K562 (cell line): Measurements from ENCODE around the gene HHIPL1.

Experiments
- BMI1 ChIP-seq: fragments of 150-350 bp; IDR thresholded peaks from 2 replicates; pipeline ENCODE4 v1.6.1; 2014; ENCODE audit warnings: low read length
- DNMT1 ChIP-seq: fragments of 450-650 bp; IDR thresholded peaks from 2 replicates; pipeline ENCODE4 v1.6.1; 2016; ENCODE audit warnings: antibody characterized with exemption, mild to moderate bottlenecking
- PHTF2 ChIP-seq: fragments of 250-450 bp; sonication (Bioruptor Pico); IDR thresholded peaks from 2 replicates; pipeline ENCODE4 v1.5.0; 2021; ENCODE audit warnings: mild to moderate bottlenecking
- RCOR1 ChIP-seq, 2 experiments: IDR thresholded peaks; 2 replicates each; pipeline ENCODE4 v1.6.1; 2012; ENCODE audit warnings: low read depth in 2 of 2, low read length in 2 of 2, borderline replicate concordance in 1 of 2, improper control_type of control experiment in 1 of 2
- XRCC5 ChIP-seq: fragments of 200-400 bp; formaldehyde crosslinking; IDR thresholded peaks from 2 replicates; pipeline ENCODE4 v1.6.1; 2017; ENCODE audit warnings: low read depth, mild to moderate bottlenecking, low read length
- TF ChIP-seq, protein P1 (sequence below): sonication (generic); IDR thresholded peaks from 2 replicates; pipeline ENCODE4 v1.6.1; 2016
- TF ChIP-seq, protein P2 (sequence below): fragments of 450-650 bp; formaldehyde crosslinking; IDR thresholded peaks from 2 replicates; pipeline ENCODE4 v1.4.0; 2020; ENCODE audit warnings: mild to moderate bottlenecking, mixed read lengths
- TF ChIP-seq, protein P3 (sequence below), 3 experiments: IDR thresholded peaks in 2 of 3; conservative IDR thresholded peaks in 1 of 3; 2 replicates each; pipeline ENCODE4 v1.5.1; 2011 to 2012; ENCODE audit warnings: low read length in 3 of 3, mild to moderate bottlenecking in 3 of 3, control low read depth in 2 of 3, improper control_type of control experiment in 1 of 3, inconsistent platforms in 1 of 3, low read depth in 1 of 3, mixed read lengths in 1 of 3, moderate library complexity in 1 of 3; ENCODE audit not compliant: insufficient read depth in 2 of 3
- TF ChIP-seq, protein P4 (sequence below): sonication (generic); formaldehyde crosslinking; IDR thresholded peaks from 2 replicates; pipeline ENCODE4 v1.8.0; 2022; ENCODE audit warnings: missing genetic modification reagents, mild to moderate bottlenecking, borderline replicate concordance
- TF ChIP-seq, protein P5 (sequence below): sonication (generic); formaldehyde crosslinking; IDR thresholded peaks from 2 replicates; pipeline ENCODE4 v1.8.0; 2022; ENCODE audit warnings: mild to moderate bottlenecking, missing genetic modification reagents
- TF ChIP-seq, protein P6 (sequence below): fragments of 450-650 bp; IDR thresholded peaks from 2 replicates; pipeline ENCODE4 v1.6.1; 2016; ENCODE audit warnings: antibody characterized with exemption

DNA sequence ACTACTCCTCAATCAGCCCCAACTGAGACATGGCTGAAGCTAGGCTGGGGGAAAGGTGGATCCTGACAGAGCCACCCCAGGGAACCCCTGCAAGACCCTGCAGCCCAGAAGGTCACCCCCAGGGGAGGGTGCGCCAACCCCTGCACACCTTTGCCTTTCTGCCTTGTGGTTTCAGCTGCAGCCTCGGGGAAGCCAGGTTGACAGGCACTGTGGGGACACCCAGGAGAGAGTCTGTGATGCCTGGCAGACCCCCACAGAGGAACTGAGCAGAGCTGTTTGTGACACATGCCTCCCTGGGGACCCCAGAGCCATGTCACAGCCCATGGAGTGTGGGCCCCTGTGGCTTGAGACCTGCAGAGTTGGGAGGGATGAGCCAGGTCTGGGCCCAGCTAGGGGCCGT is 11.8 kb upstream of the HHIPL1 start:
- TF ChIP-seq, protein P1, sequence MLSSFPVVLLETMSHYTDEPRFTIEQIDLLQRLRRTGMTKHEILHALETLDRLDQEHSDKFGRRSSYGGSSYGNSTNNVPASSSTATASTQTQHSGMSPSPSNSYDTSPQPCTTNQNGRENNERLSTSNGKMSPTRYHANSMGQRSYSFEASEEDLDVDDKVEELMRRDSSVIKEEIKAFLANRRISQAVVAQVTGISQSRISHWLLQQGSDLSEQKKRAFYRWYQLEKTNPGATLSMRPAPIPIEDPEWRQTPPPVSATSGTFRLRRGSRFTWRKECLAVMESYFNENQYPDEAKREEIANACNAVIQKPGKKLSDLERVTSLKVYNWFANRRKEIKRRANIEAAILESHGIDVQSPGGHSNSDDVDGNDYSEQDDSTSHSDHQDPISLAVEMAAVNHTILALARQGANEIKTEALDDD: no peak
- TF ChIP-seq, protein P2, sequence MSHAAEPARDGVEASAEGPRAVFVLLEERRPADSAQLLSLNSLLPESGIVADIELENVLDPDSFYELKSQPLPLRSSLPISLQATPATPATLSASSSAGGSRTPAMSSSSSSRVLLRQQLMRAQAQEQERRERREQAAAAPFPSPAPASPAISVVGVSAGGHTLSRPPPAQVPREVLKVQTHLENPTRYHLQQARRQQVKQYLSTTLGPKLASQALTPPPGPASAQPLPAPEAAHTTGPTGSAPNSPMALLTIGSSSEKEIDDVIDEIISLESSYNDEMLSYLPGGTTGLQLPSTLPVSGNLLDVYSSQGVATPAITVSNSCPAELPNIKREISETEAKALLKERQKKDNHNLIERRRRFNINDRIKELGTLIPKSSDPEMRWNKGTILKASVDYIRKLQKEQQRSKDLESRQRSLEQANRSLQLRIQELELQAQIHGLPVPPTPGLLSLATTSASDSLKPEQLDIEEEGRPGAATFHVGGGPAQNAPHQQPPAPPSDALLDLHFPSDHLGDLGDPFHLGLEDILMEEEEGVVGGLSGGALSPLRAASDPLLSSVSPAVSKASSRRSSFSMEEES: no peak
- TF ChIP-seq BMI1 (no peak), XRCC5 (no peak), PHTF2 (CRISPR knock-in tag) (no peak), DNMT1 (no peak), RCOR1 (IDR thresholded peaks at IDR 0.05; ENCODE audit: borderline replicate concordance in 1 of 2, low read depth in 2 of 2, low read length in 2 of 2) (no peak)
- TF ChIP-seq, protein P3, sequence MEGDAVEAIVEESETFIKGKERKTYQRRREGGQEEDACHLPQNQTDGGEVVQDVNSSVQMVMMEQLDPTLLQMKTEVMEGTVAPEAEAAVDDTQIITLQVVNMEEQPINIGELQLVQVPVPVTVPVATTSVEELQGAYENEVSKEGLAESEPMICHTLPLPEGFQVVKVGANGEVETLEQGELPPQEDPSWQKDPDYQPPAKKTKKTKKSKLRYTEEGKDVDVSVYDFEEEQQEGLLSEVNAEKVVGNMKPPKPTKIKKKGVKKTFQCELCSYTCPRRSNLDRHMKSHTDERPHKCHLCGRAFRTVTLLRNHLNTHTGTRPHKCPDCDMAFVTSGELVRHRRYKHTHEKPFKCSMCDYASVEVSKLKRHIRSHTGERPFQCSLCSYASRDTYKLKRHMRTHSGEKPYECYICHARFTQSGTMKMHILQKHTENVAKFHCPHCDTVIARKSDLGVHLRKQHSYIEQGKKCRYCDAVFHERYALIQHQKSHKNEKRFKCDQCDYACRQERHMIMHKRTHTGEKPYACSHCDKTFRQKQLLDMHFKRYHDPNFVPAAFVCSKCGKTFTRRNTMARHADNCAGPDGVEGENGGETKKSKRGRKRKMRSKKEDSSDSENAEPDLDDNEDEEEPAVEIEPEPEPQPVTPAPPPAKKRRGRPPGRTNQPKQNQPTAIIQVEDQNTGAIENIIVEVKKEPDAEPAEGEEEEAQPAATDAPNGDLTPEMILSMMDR (IDR thresholded peaks at IDR 0.05 in 2 of 3, conservative IDR thresholded peaks at IDR 0.05 in 1 of 3; ENCODE audit: insufficient read depth in 2 of 3, low read depth in 1 of 3, low read length in 3 of 3): no peak
- TF ChIP-seq, protein P4, sequence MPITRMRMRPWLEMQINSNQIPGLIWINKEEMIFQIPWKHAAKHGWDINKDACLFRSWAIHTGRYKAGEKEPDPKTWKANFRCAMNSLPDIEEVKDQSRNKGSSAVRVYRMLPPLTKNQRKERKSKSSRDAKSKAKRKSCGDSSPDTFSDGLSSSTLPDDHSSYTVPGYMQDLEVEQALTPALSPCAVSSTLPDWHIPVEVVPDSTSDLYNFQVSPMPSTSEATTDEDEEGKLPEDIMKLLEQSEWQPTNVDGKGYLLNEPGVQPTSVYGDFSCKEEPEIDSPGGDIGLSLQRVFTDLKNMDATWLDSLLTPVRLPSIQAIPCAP: no peak
- TF ChIP-seq, protein P5, sequence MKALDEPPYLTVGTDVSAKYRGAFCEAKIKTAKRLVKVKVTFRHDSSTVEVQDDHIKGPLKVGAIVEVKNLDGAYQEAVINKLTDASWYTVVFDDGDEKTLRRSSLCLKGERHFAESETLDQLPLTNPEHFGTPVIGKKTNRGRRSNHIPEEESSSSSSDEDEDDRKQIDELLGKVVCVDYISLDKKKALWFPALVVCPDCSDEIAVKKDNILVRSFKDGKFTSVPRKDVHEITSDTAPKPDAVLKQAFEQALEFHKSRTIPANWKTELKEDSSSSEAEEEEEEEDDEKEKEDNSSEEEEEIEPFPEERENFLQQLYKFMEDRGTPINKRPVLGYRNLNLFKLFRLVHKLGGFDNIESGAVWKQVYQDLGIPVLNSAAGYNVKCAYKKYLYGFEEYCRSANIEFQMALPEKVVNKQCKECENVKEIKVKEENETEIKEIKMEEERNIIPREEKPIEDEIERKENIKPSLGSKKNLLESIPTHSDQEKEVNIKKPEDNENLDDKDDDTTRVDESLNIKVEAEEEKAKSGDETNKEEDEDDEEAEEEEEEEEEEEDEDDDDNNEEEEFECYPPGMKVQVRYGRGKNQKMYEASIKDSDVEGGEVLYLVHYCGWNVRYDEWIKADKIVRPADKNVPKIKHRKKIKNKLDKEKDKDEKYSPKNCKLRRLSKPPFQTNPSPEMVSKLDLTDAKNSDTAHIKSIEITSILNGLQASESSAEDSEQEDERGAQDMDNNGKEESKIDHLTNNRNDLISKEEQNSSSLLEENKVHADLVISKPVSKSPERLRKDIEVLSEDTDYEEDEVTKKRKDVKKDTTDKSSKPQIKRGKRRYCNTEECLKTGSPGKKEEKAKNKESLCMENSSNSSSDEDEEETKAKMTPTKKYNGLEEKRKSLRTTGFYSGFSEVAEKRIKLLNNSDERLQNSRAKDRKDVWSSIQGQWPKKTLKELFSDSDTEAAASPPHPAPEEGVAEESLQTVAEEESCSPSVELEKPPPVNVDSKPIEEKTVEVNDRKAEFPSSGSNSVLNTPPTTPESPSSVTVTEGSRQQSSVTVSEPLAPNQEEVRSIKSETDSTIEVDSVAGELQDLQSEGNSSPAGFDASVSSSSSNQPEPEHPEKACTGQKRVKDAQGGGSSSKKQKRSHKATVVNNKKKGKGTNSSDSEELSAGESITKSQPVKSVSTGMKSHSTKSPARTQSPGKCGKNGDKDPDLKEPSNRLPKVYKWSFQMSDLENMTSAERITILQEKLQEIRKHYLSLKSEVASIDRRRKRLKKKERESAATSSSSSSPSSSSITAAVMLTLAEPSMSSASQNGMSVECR (CRISPR knock-in tag): no peak
- TF ChIP-seq, protein P6, sequence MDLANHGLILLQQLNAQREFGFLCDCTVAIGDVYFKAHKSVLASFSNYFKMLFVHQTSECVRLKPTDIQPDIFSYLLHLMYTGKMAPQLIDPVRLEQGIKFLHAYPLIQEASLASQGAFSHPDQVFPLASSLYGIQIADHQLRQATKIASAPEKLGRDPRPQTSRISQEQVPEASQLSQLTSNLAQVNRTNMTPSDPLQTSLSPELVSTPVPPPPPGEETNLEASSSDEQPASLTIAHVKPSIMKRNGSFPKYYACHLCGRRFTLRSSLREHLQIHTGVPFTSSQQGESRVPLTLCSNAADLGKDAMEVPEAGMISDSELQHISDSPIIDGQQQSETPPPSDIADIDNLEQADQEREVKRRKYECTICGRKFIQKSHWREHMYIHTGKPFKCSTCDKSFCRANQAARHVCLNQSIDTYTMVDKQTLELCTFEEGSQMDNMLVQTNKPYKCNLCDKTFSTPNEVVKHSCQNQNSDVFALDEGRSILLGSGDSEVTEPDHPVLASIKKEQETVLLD: no peak
